HEK293T (cell line): ENCODE results near the gene CUZD1.

ENCODE experiments used
- CTCF ChIA-PET: fragments of 350-600 bp; formaldehyde crosslinking; extraction: SDS; loops from one replicate; lab custom pipeline; 2021; ENCODE audit warnings: antibody characterized with exemption, inconsistent platforms; lab: Yijun Ruan, JAX
- POLR2A ChIA-PET: fragments of 350-600 bp; formaldehyde crosslinking; extraction: SDS; loops from one replicate; lab custom pipeline; 2020; ENCODE audit warnings: antibody characterized with exemption, inconsistent platforms; lab: Yijun Ruan, JAX
- DNase-seq: peaks from one replicate; pipeline ENCODE4 v3.0.0; 2012; ENCODE audit warnings: mixed read lengths; ENCODE audit errors: extremely low spot score
- ARNT ChIP-seq: fragments of 450-650 bp; IDR thresholded peaks from 2 replicates; pipeline ENCODE4 v1.6.1; 2017; ENCODE audit warnings: mild to moderate bottlenecking
- BHLHE40 ChIP-seq: fragments of 450-650 bp; IDR thresholded peaks from 2 replicates; pipeline ENCODE4 v1.6.1; 2016; ENCODE audit warnings: mild to moderate bottlenecking, moderate library complexity, borderline replicate concordance
- CTBP1 ChIP-seq: fragments of 450-650 bp; IDR thresholded peaks from 2 replicates; pipeline ENCODE4 v1.6.1; 2016; ENCODE audit warnings: borderline replicate concordance
- ELF4 ChIP-seq: fragments of 450-650 bp; IDR thresholded peaks from 2 replicates; pipeline ENCODE4 v1.6.1; 2017; ENCODE audit warnings: antibody characterized with exemption
- FOXA1 ChIP-seq: fragments of 450-650 bp; IDR thresholded peaks from 2 replicates; pipeline ENCODE4 v1.6.1; 2016; ENCODE audit warnings: mild to moderate bottlenecking
- FOXK2 ChIP-seq: fragments of 450-650 bp; IDR thresholded peaks from 2 replicates; pipeline ENCODE4 v1.6.1; 2016; ENCODE audit warnings: mild to moderate bottlenecking
- FOXM1 ChIP-seq: fragments of 450-650 bp; IDR thresholded peaks from 2 replicates; pipeline ENCODE4 v1.6.1; 2017; ENCODE audit warnings: mild to moderate bottlenecking, borderline replicate concordance
- HDGF ChIP-seq: fragments of 450-650 bp; IDR thresholded peaks from 2 replicates; pipeline ENCODE4 v1.6.1; 2017; ENCODE audit warnings: antibody characterized with exemption, borderline replicate concordance
- L3MBTL2 ChIP-seq: fragments of 450-650 bp; conservative IDR thresholded peaks from 2 replicates; pipeline ENCODE4 v1.6.1; 2016; ENCODE audit warnings: mild to moderate bottlenecking
- LEF1 ChIP-seq: fragments of 450-650 bp; IDR thresholded peaks from 2 replicates; pipeline ENCODE4 v1.6.1; 2017; ENCODE audit warnings: mild to moderate bottlenecking, borderline replicate concordance
- NFRKB ChIP-seq: fragments of 450-650 bp; IDR thresholded peaks from 2 replicates; pipeline ENCODE4 v1.6.1; 2016; ENCODE audit warnings: mild to moderate bottlenecking, moderate library complexity
- PKNOX1 ChIP-seq: fragments of 450-650 bp; IDR thresholded peaks from 2 replicates; pipeline ENCODE4 v1.6.1; 2016
- SP1 ChIP-seq: fragments of 450-650 bp; IDR thresholded peaks from 2 replicates; pipeline ENCODE4 v1.6.1; 2017
- SUZ12 ChIP-seq: fragments of 450-650 bp; IDR thresholded peaks from 2 replicates; pipeline ENCODE4 v1.6.1; 2016; ENCODE audit warnings: mild to moderate bottlenecking
- TARDBP ChIP-seq: fragments of 450-650 bp; IDR thresholded peaks from 2 replicates; pipeline ENCODE4 v1.6.1; 2016
- ZNF384 ChIP-seq: fragments of 450-650 bp; IDR thresholded peaks from 2 replicates; pipeline ENCODE4 v1.6.1; 2016

CUZD1 gene

GRCh38 chr10:122815458-122815857 is 30.2 kb downstream of the CUZD1 start:
- ChIA-PET POLR2A (no interaction called here), CTCF (no interaction called here)
- no peak for DNase-seq
- TF ChIP-seq FOXK2 (no peak), HDGF (no peak), NFRKB (no peak), CTBP1 (no peak), LEF1 (no peak), ZNF384 (no peak), ELF4 (no peak), SP1 (no peak), FOXA1 (no peak), PKNOX1 (no peak)

GRCh38 chr10:122814493-122814892 is 31.2 kb downstream of the CUZD1 start:
- TF ChIP-seq BHLHE40 (no peak), NFRKB (no peak), PKNOX1 (no peak), HDGF (no peak)
- CTCF ChIA-PET: no interaction called here
- POLR2A ChIA-PET: no interaction called here
- no peak for DNase-seq

DNA sequence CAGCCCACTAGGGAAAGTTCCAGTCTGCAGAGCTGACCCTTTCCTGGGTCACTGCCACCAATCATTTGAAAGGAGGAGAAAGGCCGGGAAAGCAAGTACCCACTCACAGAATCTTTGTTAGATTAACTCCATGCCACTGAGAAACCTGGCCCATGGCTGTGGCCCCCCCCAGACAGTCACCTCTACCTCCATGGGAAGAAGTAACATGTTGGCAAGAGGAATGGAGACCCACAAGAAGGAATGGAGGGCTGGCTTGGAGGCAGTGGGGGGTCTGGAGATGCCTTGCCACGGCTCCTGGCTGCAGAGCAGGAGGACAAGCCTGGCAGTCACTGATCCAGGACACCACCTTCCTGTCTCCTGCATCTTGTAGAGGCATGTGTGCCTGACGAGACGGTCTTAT is 32.9 kb downstream of the CUZD1 start:
- POLR2A ChIA-PET: no interaction called here
- no peak for TF ChIP-seq BHLHE40
- no peak for TF ChIP-seq ZNF384
- TF ChIP-seq FOXK2: no peak
- no peak for TF ChIP-seq SP1
- TF ChIP-seq CTBP1: no peak
- no peak for TF ChIP-seq ARNT
- no peak for TF ChIP-seq L3MBTL2
- no peak for TF ChIP-seq ELF4
- TF ChIP-seq TARDBP: no peak
- no peak for TF ChIP-seq PKNOX1
- TF ChIP-seq LEF1: no peak
- TF ChIP-seq FOXM1: no peak
- TF ChIP-seq SUZ12: no peak
- TF ChIP-seq FOXA1: no peak
- no peak for TF ChIP-seq NFRKB
- no peak for TF ChIP-seq HDGF
- no peak for DNase-seq
- CTCF ChIA-PET: no interaction called here

- TF ChIP-seq CTBP1: no peak
- TF ChIP-seq ELF4: no peak
- no peak for TF ChIP-seq L3MBTL2
- no peak for TF ChIP-seq LEF1
- TF ChIP-seq FOXM1: no peak
- TF ChIP-seq TARDBP: no peak
- POLR2A ChIA-PET: no interaction called here
- CTCF ChIA-PET: no interaction called here
- DNase-seq: no peak
These were observed 43.4 kb downstream of the CUZD1 start for GRCh38 chr10:122802282-122802681.

- CTCF ChIA-PET: no interaction called here
- POLR2A ChIA-PET: no interaction called here
- TF ChIP-seq FOXK2 (no peak), ARNT (no peak), BHLHE40 (no peak), NFRKB (no peak), ZNF384 (no peak), CTBP1 (no peak), HDGF (no peak), TARDBP (no peak), FOXA1 (no peak), SUZ12 (no peak), L3MBTL2 (no peak)
- DNase-seq: no peak
These were observed 46.9 kb downstream of the CUZD1 start for GRCh38 chr10:122798704-122799231.

- POLR2A ChIA-PET: no interaction called here
- TF ChIP-seq SUZ12: no peak
- no peak for TF ChIP-seq FOXA1
- TF ChIP-seq ELF4: no peak
- no peak for TF ChIP-seq L3MBTL2
- TF ChIP-seq PKNOX1: no peak
- CTCF ChIA-PET: no interaction called here
- no peak for DNase-seq
These were observed 48.9 kb downstream of the CUZD1 start for GRCh38 chr10:122796796-122797195.

DNA sequence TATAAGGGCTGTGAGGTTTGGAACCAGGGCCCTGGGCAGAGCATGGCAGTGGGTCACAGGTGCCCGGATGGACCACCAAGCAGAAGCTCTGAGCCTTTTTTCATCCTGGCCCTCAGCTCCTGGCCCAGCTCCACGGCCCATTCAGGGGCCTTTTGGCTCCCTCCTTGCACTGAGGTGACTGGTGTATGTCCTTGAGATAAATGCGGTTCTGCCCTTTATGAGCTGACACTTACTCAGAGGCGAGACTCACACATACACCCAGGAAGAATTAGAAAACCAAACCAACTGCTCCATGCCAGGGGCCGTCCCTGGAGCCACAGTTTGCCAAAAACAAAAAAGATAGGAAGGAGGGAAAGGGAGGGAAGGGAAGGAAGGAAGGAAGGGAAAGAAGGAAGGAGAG is 49.7 kb downstream of the CUZD1 start:
- ChIA-PET POLR2A (no interaction called here), CTCF (no interaction called here)
- no peak for DNase-seq
- TF ChIP-seq TARDBP: no peak
- TF ChIP-seq LEF1: no peak
- no peak for TF ChIP-seq FOXA1
- TF ChIP-seq FOXK2: no peak
- TF ChIP-seq L3MBTL2: no peak
- TF ChIP-seq FOXM1: no peak
- TF ChIP-seq BHLHE40: no peak
- no peak for TF ChIP-seq ZNF384
- TF ChIP-seq CTBP1: no peak
- no peak for TF ChIP-seq ARNT
- no peak for TF ChIP-seq NFRKB
- TF ChIP-seq ELF4: no peak
- no peak for TF ChIP-seq SUZ12
- TF ChIP-seq SP1: no peak
